Prostate gland (tissue), 2 donors: ENCODE results near the gene PLXDC1. TPM values are rescaled to one million over a fixed set of nuclear protein-coding genes. Genes with fewer than 3 reads are reported as not detected.
"Not testable (repeated sequence)": the region's sequence is repeated elsewhere in the genome, so short reads cannot be mapped to it uniquely, and the experiment has no call there.

Experiments used
- DNase-seq: peaks from one replicate; pipeline ENCODE4 v3.0.0-alpha.2; 2019; ENCODE audit warnings: low spot score
- H3K27ac ChIP-seq, 2 donors: fragments of 200-600 bp; sonication (generic); 2 replicates each; pipeline ENCODE4 v1.5.1; 2017 to 2019
- H3K27me3 ChIP-seq: fragments of 200-600 bp; sonication (generic); replicated peaks from 2 replicates; pipeline ENCODE4 v1.5.1; 2019; ENCODE audit not compliant: insufficient read depth
- H3K36me3 ChIP-seq, 2 donors: fragments of 200-600 bp; sonication (generic); 1 replicate in 1 of 2; 2 replicates in 1 of 2; pipeline versions ENCODE4 v1.5.1 to v1.8.1; 2017 to 2019
- H3K4me1 ChIP-seq: fragments of 200-600 bp; sonication (generic); replicated peaks from 2 replicates; pipeline ENCODE4 v1.5.1; 2019
- H3K4me3 ChIP-seq, 2 donors: fragments of 200-600 bp; sonication (generic); 2 replicates each; pipeline ENCODE4 v1.5.1; 2017 to 2019
- H3K9me3 ChIP-seq: fragments of 200-600 bp; sonication (generic); 2 replicates; pipeline ENCODE4 v1.5.1; 2017
- POLR2A ChIP-seq: fragments of 450-650 bp; IDR thresholded peaks from one replicate; pipeline ENCODE4 v1.6.1; 2016; ENCODE audit warnings: antibody characterized with exemption, mild to moderate bottlenecking
- POLR2AphosphoS5 ChIP-seq: sonication (generic); formaldehyde crosslinking; IDR thresholded peaks from one replicate; pipeline ENCODE4 v1.6.1; 2017; ENCODE audit warnings: antibody characterized with exemption
- WGBS: methylation state at CpG from one replicate; pipeline ENCODE4 v1.1.5; 2018; 5-methylcytosine and 5-hydroxymethylcytosine counted together
- intact Hi-C: fragments of 100-400 bp; cut with DNase I; formaldehyde crosslinking; loops from one replicate; pipeline ENCODE4 v1.14.2; 2022
- total RNA-seq, 2 donors: library from RNA; depleted of rRNA; stranded (reverse); fragments of >200 nt; gene quantifications; one replicate each; pipeline ENCODE4 v1.1.0, GENCODE V29; 2016
- TF ChIP-seq, protein P1 (sequence below), 4 experiments: fragments of 200-600 bp in 2 of 4; fragments of 450-650 bp in 2 of 4; sonication (generic) in 2 of 4; IDR thresholded peaks; 1 replicate in 3 of 4; 2 replicates in 1 of 4; pipeline ENCODE4 v1.5.1; 2016 to 2019; ENCODE audit warnings: antibody characterized with exemption in 4 of 4, mild to moderate bottlenecking in 2 of 4, moderate library complexity in 2 of 4

Gene PLXDC1
- total RNA-seq, 2 donors from 2014 or later: 3.9 to 5.4 TPM

DNA sequence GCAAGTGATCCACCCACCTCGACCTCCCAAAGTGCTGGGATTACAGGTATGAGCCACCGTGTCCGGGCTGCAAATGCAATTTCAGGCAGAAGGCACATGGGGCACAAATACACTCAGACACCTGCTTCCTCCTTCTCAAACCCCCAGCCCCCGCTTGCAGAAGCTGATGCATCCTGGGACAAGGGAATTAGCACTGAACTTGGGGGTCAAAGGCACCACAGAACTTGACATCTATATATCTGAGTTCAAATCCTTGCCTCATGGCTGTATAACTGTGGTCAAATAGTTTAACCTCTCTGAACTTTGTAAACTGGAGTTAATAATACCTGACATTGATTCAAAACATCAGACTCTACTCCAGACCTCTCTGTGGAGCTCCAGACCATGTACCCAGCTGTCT lies 18.7 kb upstream of the PLXDC1 start:
- H3K4me1 ChIP-seq: no peaks in the 10 kb centered on the region
- H3K27ac ChIP-seq: no peak overlapping the region
- H3K36me3 ChIP-seq: no peaks in the 10 kb centered on the region
- intact Hi-C loops: no loop called here
- H3K4me3 ChIP-seq: no peak overlapping the region
- no peaks in the 10 kb centered on the region for H3K9me3 ChIP-seq
- TF ChIP-seq POLR2AphosphoS5 (no peak), POLR2A (no peak)
- TF ChIP-seq, protein P1, sequence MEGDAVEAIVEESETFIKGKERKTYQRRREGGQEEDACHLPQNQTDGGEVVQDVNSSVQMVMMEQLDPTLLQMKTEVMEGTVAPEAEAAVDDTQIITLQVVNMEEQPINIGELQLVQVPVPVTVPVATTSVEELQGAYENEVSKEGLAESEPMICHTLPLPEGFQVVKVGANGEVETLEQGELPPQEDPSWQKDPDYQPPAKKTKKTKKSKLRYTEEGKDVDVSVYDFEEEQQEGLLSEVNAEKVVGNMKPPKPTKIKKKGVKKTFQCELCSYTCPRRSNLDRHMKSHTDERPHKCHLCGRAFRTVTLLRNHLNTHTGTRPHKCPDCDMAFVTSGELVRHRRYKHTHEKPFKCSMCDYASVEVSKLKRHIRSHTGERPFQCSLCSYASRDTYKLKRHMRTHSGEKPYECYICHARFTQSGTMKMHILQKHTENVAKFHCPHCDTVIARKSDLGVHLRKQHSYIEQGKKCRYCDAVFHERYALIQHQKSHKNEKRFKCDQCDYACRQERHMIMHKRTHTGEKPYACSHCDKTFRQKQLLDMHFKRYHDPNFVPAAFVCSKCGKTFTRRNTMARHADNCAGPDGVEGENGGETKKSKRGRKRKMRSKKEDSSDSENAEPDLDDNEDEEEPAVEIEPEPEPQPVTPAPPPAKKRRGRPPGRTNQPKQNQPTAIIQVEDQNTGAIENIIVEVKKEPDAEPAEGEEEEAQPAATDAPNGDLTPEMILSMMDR (IDR thresholded peaks at IDR 0.05): no peak
- no peaks in the 10 kb centered on the region for H3K27me3 ChIP-seq
- WGBS: 73% methylated on average over 4 of the region's 4 CpGs
- no peak for DNase-seq

DNA sequence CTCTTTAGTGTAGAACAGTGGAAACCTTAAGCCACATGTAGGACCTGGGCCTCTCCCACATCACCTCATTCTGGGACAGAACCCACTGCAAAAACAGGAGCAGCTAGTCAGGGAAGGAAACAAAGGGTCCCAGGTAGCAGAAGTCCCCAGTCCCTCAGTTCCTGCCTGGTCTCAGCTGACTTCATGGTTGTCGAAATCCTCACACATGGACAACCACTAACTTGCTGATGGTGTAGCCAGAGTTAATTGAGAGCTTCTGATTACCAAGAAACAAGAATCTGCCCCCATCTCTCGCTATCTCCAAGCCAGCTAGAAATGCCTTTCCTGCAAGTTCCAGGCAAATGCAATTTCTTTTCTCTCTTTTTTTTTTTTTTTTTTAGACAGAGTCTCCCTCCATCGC lies 18.1 kb upstream of the PLXDC1 start:
- 85% methylated on average over 3 of the region's 3 CpGs for WGBS
- Histone ChIP-seq H3K4me3 (no peak overlapping the region), H3K27me3 (no peaks in the 10 kb centered on the region), H3K4me1 (no peaks in the 10 kb centered on the region), H3K36me3 (no peaks in the 10 kb centered on the region), H3K27ac (no peak overlapping the region), H3K9me3 (no peaks in the 10 kb centered on the region)
- DNase-seq: no peak
- no peak for TF ChIP-seq POLR2A
- TF ChIP-seq POLR2AphosphoS5: no peak
- TF ChIP-seq, protein P1 (IDR thresholded peaks at IDR 0.05): no peak
- intact Hi-C loops: no loop called here

DNA sequence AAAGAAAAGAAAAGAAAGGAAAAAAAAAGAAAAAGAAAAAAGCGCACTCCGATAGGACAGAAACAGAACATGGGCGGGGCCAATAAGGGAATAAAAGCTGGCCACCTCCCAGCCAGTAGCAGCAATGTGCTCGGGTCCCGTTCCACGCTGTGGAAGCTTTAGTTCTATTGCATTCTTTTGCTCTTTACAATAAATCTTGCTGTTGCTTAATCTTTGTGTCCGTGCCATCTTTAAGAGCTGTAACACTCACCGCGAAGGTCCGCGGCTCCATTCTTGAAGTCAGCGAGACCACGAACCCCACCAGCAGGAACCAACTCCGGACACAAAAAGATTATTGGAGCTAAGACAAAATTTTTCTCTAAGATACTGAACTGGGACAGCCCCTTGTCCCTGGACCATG lies 17.7 kb upstream of the PLXDC1 start:
- no peaks in the 10 kb centered on the region for H3K9me3 ChIP-seq
- H3K4me1 ChIP-seq: no peaks in the 10 kb centered on the region
- WGBS: 77% methylated on average over 14 of the region's 14 CpGs
- DNase-seq: no peak
- H3K36me3 ChIP-seq: no peaks in the 10 kb centered on the region
- H3K4me3 ChIP-seq: no peak overlapping the region
- H3K27ac ChIP-seq: no peak overlapping the region
- no peak for TF ChIP-seq POLR2A
- no peak for TF ChIP-seq POLR2AphosphoS5
- TF ChIP-seq, protein P1 (IDR thresholded peaks at IDR 0.05): no peak
- H3K27me3 ChIP-seq: no peaks in the 10 kb centered on the region
- intact Hi-C loops: no loop called here

DNA sequence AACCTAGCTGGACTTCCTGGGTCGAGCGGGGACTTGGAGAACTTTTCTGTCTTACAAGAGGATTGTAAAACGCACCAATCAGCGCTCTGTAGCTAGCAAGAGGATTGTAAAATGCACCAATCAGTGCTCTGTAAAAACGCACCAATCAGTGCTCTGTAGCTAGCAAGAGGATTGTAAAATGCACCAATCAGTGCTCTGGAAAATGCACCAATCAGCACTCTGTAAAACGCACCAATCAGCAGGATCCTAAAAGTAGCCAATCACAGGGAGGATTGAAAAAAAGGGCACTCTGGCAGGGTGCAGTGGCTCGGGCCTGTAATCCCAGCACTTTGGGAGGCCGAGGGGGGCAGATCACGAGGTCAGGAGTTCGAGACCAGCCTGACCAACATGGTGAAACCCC lies 17.1 kb upstream of the PLXDC1 start:
- H3K27me3 ChIP-seq, DNase-seq, intact Hi-C loops, H3K4me3 ChIP-seq, H3K9me3 ChIP-seq, H3K4me1 ChIP-seq, H3K27ac ChIP-seq, H3K36me3 ChIP-seq: not testable (repeated sequence)
- WGBS: 95% methylated on average over 10 of the region's 10 CpGs

DNA sequence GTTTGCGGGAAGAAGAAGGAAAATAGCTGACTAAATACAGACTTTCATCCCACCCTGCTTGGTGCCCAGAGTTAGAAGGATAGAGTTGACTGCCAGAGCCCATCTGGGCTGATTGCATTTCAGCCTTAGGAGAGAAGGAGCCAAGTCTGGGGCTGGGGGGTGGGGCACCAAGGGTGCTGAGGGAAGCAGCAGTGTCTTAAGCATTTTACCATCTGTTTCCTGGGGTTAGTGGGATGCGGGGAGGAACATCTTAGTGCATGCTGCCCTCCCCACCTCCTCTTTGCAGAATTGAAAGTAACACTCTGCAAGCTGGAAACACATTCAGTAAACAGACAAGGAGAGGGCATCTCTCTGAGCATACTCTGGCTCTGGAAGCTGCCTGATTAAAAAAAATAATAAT lies 16.0 kb upstream of the PLXDC1 start:
- DNase-seq: no peak
- TF ChIP-seq POLR2A (no peak), POLR2AphosphoS5 (no peak)
- TF ChIP-seq, protein P1 (IDR thresholded peaks at IDR 0.05): no peak
- H3K4me3 ChIP-seq: no peak overlapping the region
- H3K27me3 ChIP-seq: no peaks in the 10 kb centered on the region
- 24% methylated on average over 2 of the region's 2 CpGs for WGBS
- no peaks in the 10 kb centered on the region for H3K36me3 ChIP-seq
- no peaks in the 10 kb centered on the region for H3K4me1 ChIP-seq
- H3K9me3 ChIP-seq: no peaks in the 10 kb centered on the region
- intact Hi-C loops: no loop called here
- no peak overlapping the region for H3K27ac ChIP-seq
